T-helper 1 cell (primary cell): ENCODE measurements around the gene PTPRN2.
"Not testable (repeated sequence)": the region's sequence is repeated elsewhere in the genome, so short reads cannot be mapped to it uniquely, and the experiment has no call there.

ENCODE experiments used
- DNase-seq, 5 donors: peaks; one replicate each; pipeline ENCODE4 v3.0.0-alpha.2; 2012 to 2020

PTPRN2 gene

GRCh38 chr7:158508802-158509385, 78.7 kb downstream of the PTPRN2 start:
- DNase-seq = no peak

- DNase-seq = not testable (repeated sequence)
Measured at GRCh38 chr7:158508321-158508720, 79.3 kb downstream of the PTPRN2 start.

GRCh38 chr7:158507917-158508316, 79.7 kb downstream of the PTPRN2 start:
- DNase-seq = no peak

GRCh38 chr7:158507175-158507574, 80.4 kb downstream of the PTPRN2 start:
- not testable (repeated sequence) for DNase-seq

- no peak for DNase-seq
Measured at GRCh38 chr7:158506626-158507025, 81.0 kb downstream of the PTPRN2 start.

GRCh38 chr7:158505683-158506082, 81.9 kb downstream of the PTPRN2 start:
- no peak for DNase-seq

GRCh38 chr7:158502068-158502750, 85.4 kb downstream of the PTPRN2 start:
- no peak for DNase-seq

GRCh38 chr7:158501393-158502067, 86.1 kb downstream of the PTPRN2 start:
- DNase-seq = no peak

- no peak for DNase-seq
Measured at GRCh38 chr7:158500651-158501052, 87.0 kb downstream of the PTPRN2 start.

GRCh38 chr7:158499082-158499455, 88.6 kb downstream of the PTPRN2 start:
- no peak for DNase-seq

GRCh38 chr7:158498443-158499081, 89.1 kb downstream of the PTPRN2 start:
- no peak for DNase-seq

GRCh38 chr7:158497627-158498026, 90.0 kb downstream of the PTPRN2 start:
- no peak for DNase-seq

- peak in 1 of 5 donors; percentile 3 for DNase-seq
Measured at GRCh38 chr7:158495786-158496185, 91.8 kb downstream of the PTPRN2 start.

- DNase-seq = no peak
Measured at GRCh38 chr7:158495216-158495615, 92.4 kb downstream of the PTPRN2 start.

- no peak for DNase-seq
Measured at GRCh38 chr7:158494643-158495042, 93.0 kb downstream of the PTPRN2 start.

- DNase-seq = no peak
Measured at GRCh38 chr7:158494162-158494586, 93.4 kb downstream of the PTPRN2 start.

GRCh38 chr7:158492367-158492764, 95.3 kb downstream of the PTPRN2 start:
- no peak for DNase-seq

GRCh38 chr7:158491094-158491493, 96.5 kb downstream of the PTPRN2 start:
- DNase-seq = no peak

- no peak for DNase-seq
Measured at GRCh38 chr7:158490171-158490782, 97.3 kb downstream of the PTPRN2 start.

GRCh38 chr7:158489462-158490155, 98.0 kb downstream of the PTPRN2 start:
- no peak for DNase-seq

GRCh38 chr7:158488181-158488971, 99.2 kb downstream of the PTPRN2 start:
- DNase-seq = no peak
